Activated CD8-positive, alpha-beta T cell treated with anti-CD3 and anti-CD28 coated beads, Interleukin-2, amount 10 ng/mL, durations not matched to agents 7 days and 5 days (primary cell): ENCODE data around the gene COMMD1. TPM values are rescaled to one million over a fixed set of nuclear protein-coding genes. Genes with fewer than 3 reads are reported as not detected.
"Not testable (repeated sequence)": the region's sequence is repeated elsewhere in the genome, so short reads cannot be mapped to it uniquely, and the experiment has no call there.

Source experiments
- ATAC-seq: fragments of 150-1000 bp; cut with Tn5 transposase; one replicate; pipeline ENCODE4 v1.10.0; 2021; ENCODE audit warnings: moderate library complexity
- CTCF ChIA-PET: fragments of 350-600 bp; sonication (Branson Sonifier 250); formaldehyde crosslinking; loops from one replicate; lab custom pipeline; 2021; ENCODE audit warnings: antibody characterized with exemption; lab: Charles Lee
- POLR2A ChIA-PET: fragments of 350-600 bp; sonication (Branson Sonifier 250); formaldehyde crosslinking; loops from one replicate; lab custom pipeline; 2021; ENCODE audit warnings: antibody characterized with exemption; lab: Charles Lee
- DNase-seq: peaks from one replicate; pipeline ENCODE4 v3.0.0-alpha.2; 2020
- H3K27ac Mint-ChIP-seq: one replicate; pipeline ENCODE4 v1.8.0; 2021; ENCODE audit warnings: mild to moderate bottlenecking, mixed read lengths
- H3K27me3 Mint-ChIP-seq: one replicate; pipeline ENCODE4 v1.8.0; 2021; ENCODE audit warnings: low read depth, mixed read lengths
- H3K36me3 Mint-ChIP-seq: one replicate; pipeline ENCODE4 v1.8.0; 2021; ENCODE audit warnings: low read depth, mixed read lengths
- H3K4me1 Mint-ChIP-seq: one replicate; pipeline ENCODE4 v1.8.0; 2021; ENCODE audit warnings: low read depth, mixed read lengths
- H3K4me3 Mint-ChIP-seq: one replicate; pipeline ENCODE4 v1.8.0; 2021; ENCODE audit warnings: mild to moderate bottlenecking, mixed read lengths
- H3K9me3 Mint-ChIP-seq: one replicate; pipeline ENCODE4 v1.8.0; 2022; ENCODE audit warnings: mixed read lengths; ENCODE audit not compliant: insufficient read depth
- total RNA-seq, 2 experiments: library from RNA; stranded (reverse); gene quantifications; one replicate each; pipeline ENCODE4 v1.2.3, GENCODE V29; 2021

The COMMD1 gene
- total RNA-seq, 2 experiments from 2014 or later = 29.3 to 30.5 TPM

- ChIA-PET POLR2A (interaction anchor here (0.6 kb wide), 1 partner anchor 275 kb away, joined by 3 read pairs; no protein-coding TSS in a partner anchor), CTCF (interaction anchor here (0.7 kb wide), 1 partner anchor 357 kb away, joined by 3 read pairs; no protein-coding TSS in a partner anchor)
- ATAC-seq (no peak), DNase-seq (no peak)
- H3K4me3 Mint-ChIP-seq = no peak overlapping the region
- peaks cover 17% of the 10 kb centered on the region for H3K4me1 Mint-ChIP-seq
- H3K27ac Mint-ChIP-seq = no peak overlapping the region
- no peaks in the 10 kb centered on the region for H3K9me3 Mint-ChIP-seq
- H3K27me3 Mint-ChIP-seq = no peaks in the 10 kb centered on the region
- H3K36me3 Mint-ChIP-seq = peaks cover 11% of the 10 kb centered on the region
These were observed 231.7 kb downstream of the COMMD1 start for GRCh38 chr2:62136956-62137830.

DNA sequence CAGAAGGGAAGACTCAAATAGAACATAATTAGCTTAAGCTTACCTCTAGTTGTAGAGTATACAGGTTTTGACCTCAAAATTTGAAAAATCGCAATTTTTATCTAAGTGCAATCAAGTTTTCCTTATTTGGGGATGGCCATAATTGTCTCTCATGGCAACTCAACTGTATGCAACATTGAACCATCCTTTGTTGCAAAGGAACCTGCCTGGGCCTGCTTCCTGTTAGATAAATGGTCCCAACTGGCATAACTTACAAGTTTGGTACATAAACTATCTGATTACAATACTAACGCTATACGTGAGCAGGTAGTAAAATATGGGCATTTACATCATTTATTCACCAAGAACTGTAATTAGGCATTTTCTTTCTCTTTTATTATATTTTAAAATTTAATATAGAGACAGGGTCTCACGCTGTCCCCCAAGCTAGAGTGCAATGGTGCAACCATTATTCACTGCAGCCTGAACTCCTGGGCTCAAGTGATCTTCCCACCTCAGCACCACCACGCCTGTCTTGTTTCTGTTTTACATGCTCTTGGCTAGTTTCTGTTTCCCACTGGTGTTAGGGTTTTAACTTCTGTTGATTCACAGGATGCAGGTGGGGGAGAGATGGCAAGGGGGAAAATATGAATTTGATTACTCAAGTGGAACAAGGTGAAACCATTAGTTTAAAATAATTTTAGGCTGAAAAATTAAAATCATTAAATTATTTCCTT lies 235.1 kb downstream of the COMMD1 start:
- DNase-seq (no peak), ATAC-seq (no peak)
- Mint-ChIP-seq H3K9me3 (no peaks in the 10 kb centered on the region), H3K27me3 (no peaks in the 10 kb centered on the region), H3K4me1 (peaks cover 27% of the 10 kb centered on the region), H3K4me3 (no peak overlapping the region), H3K27ac (no peak overlapping the region), H3K36me3 (peaks cover 15% of the 10 kb centered on the region)
- ChIA-PET POLR2A (no interaction called here), CTCF (no interaction called here)

DNA sequence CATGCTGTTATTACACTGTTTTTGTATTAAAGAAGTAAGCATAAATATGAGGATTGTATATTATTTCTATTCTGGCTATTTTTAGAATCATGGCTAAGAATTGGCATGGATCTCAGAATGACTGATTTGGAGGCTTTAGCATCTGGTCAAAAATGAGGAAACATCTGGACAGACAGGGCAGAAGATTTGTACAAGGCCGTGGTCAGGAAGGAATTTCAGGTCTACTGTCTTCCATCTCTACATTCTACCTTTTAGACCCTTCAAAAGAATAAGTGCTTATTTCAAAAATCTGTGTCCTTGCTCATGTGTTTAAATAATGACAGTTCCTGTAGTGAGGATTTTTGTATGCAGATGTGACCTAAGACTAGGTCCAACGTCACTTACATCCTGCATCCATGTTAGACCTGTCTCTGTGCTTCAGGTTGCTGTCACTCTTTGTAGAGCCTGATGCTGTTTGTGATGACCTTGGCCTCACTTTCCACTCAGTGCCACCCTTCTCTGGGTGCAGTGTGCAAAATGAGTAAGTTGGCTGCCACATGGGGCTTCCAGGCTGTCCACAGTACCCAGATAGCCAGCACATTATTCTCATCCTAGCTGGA lies 235.8 kb downstream of the COMMD1 start:
- DNase-seq (no peak), ATAC-seq (no peak)
- H3K27me3 Mint-ChIP-seq = no peaks in the 10 kb centered on the region
- peaks cover 27% of the 10 kb centered on the region for H3K4me1 Mint-ChIP-seq
- CTCF ChIA-PET = no interaction called here
- H3K4me3 Mint-ChIP-seq = no peak overlapping the region
- no peak overlapping the region for H3K27ac Mint-ChIP-seq
- no peaks in the 10 kb centered on the region for H3K9me3 Mint-ChIP-seq
- H3K36me3 Mint-ChIP-seq = peaks cover 11% of the 10 kb centered on the region
- POLR2A ChIA-PET = no interaction called here

DNA sequence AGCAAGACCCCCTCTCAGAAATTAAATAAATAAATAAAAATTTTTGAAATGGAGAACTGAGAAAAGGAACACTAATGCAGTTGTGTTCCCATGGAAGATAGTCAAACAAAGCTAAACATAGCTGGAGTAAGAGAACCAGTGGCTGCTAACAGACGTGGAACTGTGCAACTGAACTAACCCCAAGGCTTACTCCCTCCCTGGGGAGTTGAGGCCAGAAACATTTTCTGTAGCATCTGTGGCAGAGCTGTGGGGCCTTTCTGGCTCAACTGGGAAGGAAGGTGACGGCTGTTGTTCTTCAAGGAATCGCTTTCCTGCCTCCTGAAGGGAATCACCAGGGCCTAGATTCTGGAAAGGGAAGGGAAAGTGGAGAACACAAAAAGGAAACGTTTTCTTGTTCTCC lies 236.6 kb downstream of the COMMD1 start:
- Mint-ChIP-seq H3K4me3 (no peak overlapping the region), H3K36me3 (peaks cover 11% of the 10 kb centered on the region), H3K27ac (no peak overlapping the region), H3K27me3 (no peaks in the 10 kb centered on the region), H3K9me3 (no peaks in the 10 kb centered on the region), H3K4me1 (peaks cover 33% of the 10 kb centered on the region)
- POLR2A ChIA-PET = no interaction called here
- CTCF ChIA-PET = no interaction called here
- DNase-seq = no peak
- ATAC-seq = no peak

DNA sequence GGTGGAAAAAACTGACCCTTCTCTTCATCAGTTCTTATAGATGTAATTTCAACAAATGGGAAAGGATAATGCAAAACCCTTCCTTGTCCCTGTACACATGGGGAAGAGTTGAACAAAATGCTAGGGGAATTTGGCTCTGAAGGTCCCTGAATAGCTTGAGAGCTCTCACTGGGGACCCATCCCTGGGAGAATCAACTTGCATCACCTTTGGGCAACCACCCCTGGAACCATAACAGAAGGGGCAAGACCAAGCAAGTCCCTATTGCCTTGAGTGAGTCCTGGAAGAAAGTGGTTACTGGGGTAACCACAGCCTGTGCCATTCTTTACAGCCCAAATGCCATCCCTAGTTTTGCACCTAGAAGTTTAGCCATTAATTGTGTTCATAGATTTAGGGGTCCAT lies 238.2 kb downstream of the COMMD1 start:
- Mint-ChIP-seq H3K36me3 (peaks cover 9% of the 10 kb centered on the region), H3K27me3 (no peaks in the 10 kb centered on the region), H3K27ac (no peak overlapping the region), H3K4me3 (no peak overlapping the region), H3K4me1 (peaks cover 37% of the 10 kb centered on the region), H3K9me3 (no peaks in the 10 kb centered on the region)
- ATAC-seq = no peak
- CTCF ChIA-PET = no interaction called here
- DNase-seq = no peak
- POLR2A ChIA-PET = no interaction called here

DNA sequence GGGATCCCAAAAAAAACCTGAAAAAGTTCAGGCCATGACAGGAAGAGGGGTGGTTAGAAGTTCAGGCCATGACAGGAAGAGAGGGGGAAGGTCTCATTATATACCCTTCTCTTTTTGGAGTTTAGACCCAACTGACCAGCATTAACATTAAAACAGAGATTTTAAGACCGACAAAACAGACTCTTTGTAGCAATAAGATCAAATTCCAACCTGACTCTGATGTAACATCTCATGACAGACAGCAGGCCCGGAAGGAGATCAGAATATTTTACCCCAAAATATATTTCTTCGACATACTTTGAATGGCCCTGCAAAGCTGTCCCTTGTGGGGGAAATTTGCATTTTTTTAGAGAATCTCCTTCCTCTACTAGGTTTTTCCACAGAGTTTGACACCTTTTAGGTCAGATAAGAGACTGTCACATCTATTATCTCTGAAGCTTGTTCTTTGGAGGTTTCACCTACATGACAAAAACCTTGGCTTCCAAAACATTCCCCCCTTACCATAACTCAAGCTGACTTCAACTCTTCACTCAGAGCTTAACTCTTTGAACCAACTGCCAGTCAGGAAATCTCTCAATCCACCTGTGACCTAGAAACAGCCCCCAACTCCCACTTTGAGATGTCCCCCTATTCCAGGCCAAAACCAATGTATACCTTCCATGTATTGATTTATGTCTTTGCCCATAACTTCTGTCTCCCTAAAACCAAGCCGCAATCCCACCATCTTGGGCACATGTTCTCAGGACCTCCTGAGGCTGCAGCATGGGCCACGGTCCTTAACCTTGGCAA lies 239.4 kb downstream of the COMMD1 start:
- Mint-ChIP-seq H3K9me3 (no peaks in the 10 kb centered on the region), H3K36me3 (peaks cover 9% of the 10 kb centered on the region), H3K4me1 (peaks cover 45% of the 10 kb centered on the region), H3K27me3 (no peaks in the 10 kb centered on the region), H3K27ac (no peak overlapping the region), H3K4me3 (no peak overlapping the region)
- ChIA-PET CTCF (no interaction called here), POLR2A (no interaction called here)
- ATAC-seq (no peak), DNase-seq (no peak)

- H3K27me3 Mint-ChIP-seq = no peaks in the 10 kb centered on the region
- ATAC-seq (no peak), DNase-seq (no peak)
- H3K27ac Mint-ChIP-seq = no peak overlapping the region
- no peaks in the 10 kb centered on the region for H3K9me3 Mint-ChIP-seq
- POLR2A ChIA-PET = no interaction called here
- H3K4me3 Mint-ChIP-seq = no peak overlapping the region
- peaks cover 39% of the 10 kb centered on the region for H3K4me1 Mint-ChIP-seq
- CTCF ChIA-PET = no interaction called here
- H3K36me3 Mint-ChIP-seq = peaks cover 7% of the 10 kb centered on the region
These were observed 240.1 kb downstream of the COMMD1 start for GRCh38 chr2:62145478-62146100.

DNA sequence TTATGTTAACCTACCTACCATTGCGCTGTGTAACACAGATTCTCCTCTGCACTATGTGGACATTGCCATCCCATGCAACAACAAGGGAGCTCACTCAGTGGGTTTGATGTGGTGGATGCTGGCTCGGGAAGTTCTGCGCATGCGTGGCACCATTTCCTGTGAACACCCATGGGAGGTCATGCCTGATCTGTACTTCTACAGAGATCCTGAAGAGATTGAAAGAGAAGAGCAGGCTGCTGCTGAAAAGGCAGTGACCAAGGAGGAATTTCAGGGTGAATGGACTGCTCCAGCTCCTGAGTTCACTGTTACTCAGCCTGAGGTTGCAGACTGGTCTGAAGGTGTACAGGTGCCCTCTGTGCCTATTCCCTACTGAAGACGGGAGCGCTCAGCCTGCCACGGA lies 241.3 kb downstream of the COMMD1 start:
- ATAC-seq, H3K27ac Mint-ChIP-seq, H3K36me3 Mint-ChIP-seq, CTCF ChIA-PET, POLR2A ChIA-PET, H3K9me3 Mint-ChIP-seq, H3K27me3 Mint-ChIP-seq, H3K4me3 Mint-ChIP-seq: not testable (repeated sequence)
- peak; percentile 53 for DNase-seq
- H3K4me1 Mint-ChIP-seq = peaks cover 27% of the 10 kb centered on the region

GRCh38 chr2:62147610-62148301 lies 242.3 kb downstream of the COMMD1 start:
- POLR2A ChIA-PET = no interaction called here
- DNase-seq (no peak), ATAC-seq (no peak)
- no peaks in the 10 kb centered on the region for H3K9me3 Mint-ChIP-seq
- CTCF ChIA-PET = no interaction called here
- peaks cover 7% of the 10 kb centered on the region for H3K36me3 Mint-ChIP-seq
- peaks cover 27% of the 10 kb centered on the region for H3K4me1 Mint-ChIP-seq
- H3K27ac Mint-ChIP-seq = no peak overlapping the region
- H3K27me3 Mint-ChIP-seq = no peaks in the 10 kb centered on the region
- H3K4me3 Mint-ChIP-seq = no peak overlapping the region

- Mint-ChIP-seq H3K4me1 (peaks cover 24% of the 10 kb centered on the region), H3K4me3 (no peak overlapping the region), H3K27ac (no peak overlapping the region), H3K36me3 (peaks cover 5% of the 10 kb centered on the region), H3K27me3 (no peaks in the 10 kb centered on the region), H3K9me3 (no peaks in the 10 kb centered on the region)
- ChIA-PET CTCF (no interaction called here), POLR2A (no interaction called here)
- ATAC-seq (no peak), DNase-seq (no peak)
These were observed 244.2 kb downstream of the COMMD1 start for GRCh38 chr2:62149708-62150107.
